ENCODE measurements around the gene REEP6.
A peak's percentile ranks its signal among the peaks of the same experiment; 100 is the strongest.

The REEP6 gene

GRCh38 chr19:1465191-1466016, 25.6 kb upstream of the REEP6 start:
- H3K27ac Mint-ChIP-seq: no peak overlapping the region
- peaks cover 73% of the 10 kb centered on the region for H3K27me3 Mint-ChIP-seq (ENCODE audit: low read depth, poor library complexity)
- peak; percentile 72 for DNase-seq

GRCh38 chr19:1466018-1466460, 24.9 kb upstream of the REEP6 start:
- Mint-ChIP-seq H3K27ac (no peak overlapping the region), H3K4me1 (peaks cover 4% of the 10 kb centered on the region), H3K9me3 (no peaks in the 10 kb centered on the region), H3K27me3 (ENCODE audit: low read depth, poor library complexity) (peaks cover 79% of the 10 kb centered on the region), H3K36me3 (ENCODE audit: low read depth) (no peaks in the 10 kb centered on the region), H3K4me3 (no peak overlapping the region)
- no peak for TF ChIP-seq CTCF (IDR thresholded peaks at IDR 0.05)
- DNase-seq: no peak

More at GRCh38 chr19:1465191-1466016, 25.6 kb upstream of the REEP6 start:
- Mint-ChIP-seq H3K4me3 (no peak overlapping the region), H3K4me1 (peaks cover 3% of the 10 kb centered on the region), H3K9me3 (no peaks in the 10 kb centered on the region), H3K36me3 (ENCODE audit: low read depth) (no peaks in the 10 kb centered on the region)
- TF ChIP-seq CTCF (IDR thresholded peaks at IDR 0.05): peak; percentile 60

- peak; percentile 42 for DNase-seq
- peaks cover 85% of the 10 kb centered on the region for H3K27me3 Mint-ChIP-seq (ENCODE audit: low read depth, poor library complexity)
Observed at GRCh38 chr19:1466461-1467214, 24.3 kb upstream of the REEP6 start.

GRCh38 chr19:1467215-1467489, 23.8 kb upstream of the REEP6 start:
- no peak for TF ChIP-seq CTCF (IDR thresholded peaks at IDR 0.05)
- DNase-seq: no peak
- no peak overlapping the region for H3K27ac Mint-ChIP-seq
- H3K9me3 Mint-ChIP-seq: no peaks in the 10 kb centered on the region
- peaks cover 7% of the 10 kb centered on the region for H3K4me1 Mint-ChIP-seq
- no peak overlapping the region for H3K4me3 Mint-ChIP-seq
- H3K27me3 Mint-ChIP-seq (ENCODE audit: low read depth, poor library complexity): peaks cover 90% of the 10 kb centered on the region
- no peaks in the 10 kb centered on the region for H3K36me3 Mint-ChIP-seq (ENCODE audit: low read depth)

More at GRCh38 chr19:1466461-1467214, 24.3 kb upstream of the REEP6 start:
- no peak for TF ChIP-seq CTCF (IDR thresholded peaks at IDR 0.05)
- no peaks in the 10 kb centered on the region for H3K9me3 Mint-ChIP-seq
- H3K36me3 Mint-ChIP-seq (ENCODE audit: low read depth): no peaks in the 10 kb centered on the region
- H3K4me3 Mint-ChIP-seq: no peak overlapping the region
- peaks cover 7% of the 10 kb centered on the region for H3K4me1 Mint-ChIP-seq
- H3K27ac Mint-ChIP-seq: no peak overlapping the region

GRCh38 chr19:1467490-1468273, 23.3 kb upstream of the REEP6 start:
- peak; percentile 43 for DNase-seq
- peaks cover 90% of the 10 kb centered on the region for H3K27me3 Mint-ChIP-seq (ENCODE audit: low read depth, poor library complexity)
- no peaks in the 10 kb centered on the region for H3K9me3 Mint-ChIP-seq
- no peak overlapping the region for H3K27ac Mint-ChIP-seq
- peaks cover 7% of the 10 kb centered on the region for H3K4me1 Mint-ChIP-seq
- H3K36me3 Mint-ChIP-seq (ENCODE audit: low read depth): no peaks in the 10 kb centered on the region
- TF ChIP-seq CTCF (IDR thresholded peaks at IDR 0.05): no peak
- no peak overlapping the region for H3K4me3 Mint-ChIP-seq
